Hepatocyte (in vitro differentiated cells): Measurements from ENCODE around the gene SLC26A11. TPM values are rescaled to one million over a fixed set of nuclear protein-coding genes. Genes with fewer than 3 reads are reported as not detected.

Experiments used
- DNase-seq: peaks from one replicate; pipeline ENCODE4 v3.0.0-alpha.2; 2016; ENCODE audit warnings: low spot score
- H2AFZ ChIP-seq: fragments of 200-600 bp; sonication (generic); 2 replicates; pipeline ENCODE4 v1.6.0; 2016; ENCODE audit warnings: antibody characterized with exemption, mild to moderate bottlenecking
- H3K27ac ChIP-seq: fragments of 200-600 bp; sonication (generic); 2 replicates; pipeline ENCODE4 v1.5.1; 2016; ENCODE audit warnings: mild to moderate bottlenecking
- H3K27me3 ChIP-seq: fragments of 200-600 bp; sonication (generic); 2 replicates; pipeline ENCODE4 v1.6.1; 2016
- H3K36me3 ChIP-seq: fragments of 200-600 bp; sonication (generic); replicated peaks from 2 replicates; pipeline ENCODE4 v1.5.1; 2016; ENCODE audit warnings: low read depth; ENCODE audit not compliant: insufficient read depth
- H3K4me1 ChIP-seq: fragments of 200-600 bp; sonication (generic); 2 replicates; pipeline ENCODE4 v1.5.1; 2016; ENCODE audit warnings: mild to moderate bottlenecking, moderate library complexity; ENCODE audit not compliant: insufficient read depth
- H3K4me2 ChIP-seq: fragments of 200-600 bp; sonication (generic); 2 replicates; pipeline ENCODE4 v1.6.0; 2016
- H3K4me3 ChIP-seq: fragments of 200-600 bp; sonication (generic); 2 replicates; pipeline ENCODE4 v1.5.1; 2016; ENCODE audit warnings: mild to moderate bottlenecking
- H3K79me2 ChIP-seq: fragments of 200-600 bp; sonication (generic); 2 replicates; pipeline ENCODE4 v1.6.0; 2017; ENCODE audit warnings: mild to moderate bottlenecking
- H3K9me2 ChIP-seq: fragments of 200-600 bp; sonication (generic); replicated peaks from 2 replicates; pipeline ENCODE4 v1.6.0; 2017; ENCODE audit warnings: mild to moderate bottlenecking; ENCODE audit not compliant: insufficient read depth
- H3K9me3 ChIP-seq: fragments of 200-600 bp; sonication (generic); 2 replicates; pipeline ENCODE4 v1.5.1; 2016; ENCODE audit warnings: low read depth, mild to moderate bottlenecking
- H4K20me1 ChIP-seq: fragments of 200-600 bp; sonication (generic); 2 replicates; pipeline ENCODE4 v1.6.0; 2016; ENCODE audit warnings: mild to moderate bottlenecking; ENCODE audit not compliant: insufficient read depth, poor library complexity, severe bottlenecking
- EZH2 ChIP-seq: fragments of 200-600 bp; sonication (generic); IDR thresholded peaks from 2 replicates; pipeline ENCODE4 v1.6.1; 2016; ENCODE audit warnings: antibody characterized with exemption, mild to moderate bottlenecking, borderline replicate concordance
- EZH2phosphoT487 ChIP-seq: fragments of 200-600 bp; sonication (generic); IDR thresholded peaks from one replicate; pipeline ENCODE4 v1.6.1; 2018; ENCODE audit warnings: antibody characterized with exemption, mild to moderate bottlenecking, low read depth, moderate library complexity; ENCODE audit not compliant: unreplicated experiment, severe bottlenecking
- WGBS: methylation state at CpG from one replicate; pipeline ENCODE4 v1.1.6; 2016; ENCODE audit warnings: low lambda C conversion rate; ENCODE audit errors: missing lambda C conversion rate; 5-methylcytosine and 5-hydroxymethylcytosine counted together
- polyA plus RNA-seq: library from polyadenylated mRNA; unstranded; fragments of >200 nt; fragmentation: Nextera tagmentation; extraction: Ambion mirVana; gene quantifications from 2 replicates; pipeline ENCODE4 v1.2.1, GENCODE V29; 2016
- total RNA-seq: library from RNA; depleted of rRNA; stranded (reverse); fragments of >200 nt; gene quantifications from 2 replicates; pipeline ENCODE4 v1.2.3, GENCODE V29; 2014
- TF ChIP-seq, protein P1 (sequence below): fragments of 200-600 bp; sonication (generic); IDR thresholded peaks from 2 replicates; pipeline ENCODE4 v1.5.1; 2016; ENCODE audit warnings: antibody characterized with exemption, mild to moderate bottlenecking; ENCODE audit not compliant: poor library complexity

The SLC26A11 gene
- total and polyA plus RNA-seq, 2 experiments from 2014 or later, result 17.5 to 24.9 TPM

DNA sequence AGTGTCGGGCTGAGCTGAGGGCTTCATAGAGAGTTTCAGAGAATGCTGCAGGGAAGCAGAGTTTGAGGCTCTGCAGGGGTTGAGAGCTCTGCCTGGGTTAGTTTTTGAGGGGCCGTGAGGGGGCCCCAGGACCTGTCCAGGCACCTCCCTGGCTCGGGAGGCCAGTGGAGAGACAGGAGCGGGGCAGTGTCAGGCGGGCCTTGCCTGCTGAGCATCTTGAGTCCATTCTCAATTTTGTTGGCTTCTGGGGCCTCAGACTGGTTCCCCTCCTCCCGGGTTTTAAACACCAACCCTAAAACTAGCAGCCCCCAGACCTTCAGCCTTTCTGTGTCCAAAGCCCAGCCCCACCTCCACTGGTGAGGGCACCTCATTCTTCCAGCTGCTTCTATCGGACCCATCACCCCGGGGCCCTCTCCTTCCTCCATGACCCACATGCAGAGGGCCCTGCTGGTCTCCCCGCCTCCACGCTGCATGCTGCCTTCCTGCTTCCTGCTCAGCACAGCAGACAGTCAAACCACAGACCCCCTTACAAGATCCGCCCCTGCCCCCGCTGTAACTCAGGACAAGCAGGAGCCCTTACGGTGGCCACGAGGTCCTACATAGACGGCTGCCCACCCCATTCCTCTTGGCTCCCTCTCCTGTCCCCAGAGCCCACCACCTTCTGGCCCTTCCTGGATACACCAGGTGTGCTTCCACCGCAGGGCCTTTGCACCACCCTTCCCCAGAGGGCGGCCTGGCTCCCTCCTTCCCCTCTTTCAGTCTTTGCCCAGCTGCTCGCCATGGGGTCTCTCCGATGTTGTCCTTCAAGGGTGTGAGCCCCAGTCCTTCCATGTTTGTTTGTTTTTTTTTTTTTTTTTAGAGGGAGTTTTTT is 44.2 kb downstream of the SLC26A11 start:
- WGBS, result 95% methylated on average over 19 of the region's 19 CpGs
- no peak for TF ChIP-seq EZH2
- TF ChIP-seq EZH2phosphoT487, result no peak
- TF ChIP-seq, protein P1, sequence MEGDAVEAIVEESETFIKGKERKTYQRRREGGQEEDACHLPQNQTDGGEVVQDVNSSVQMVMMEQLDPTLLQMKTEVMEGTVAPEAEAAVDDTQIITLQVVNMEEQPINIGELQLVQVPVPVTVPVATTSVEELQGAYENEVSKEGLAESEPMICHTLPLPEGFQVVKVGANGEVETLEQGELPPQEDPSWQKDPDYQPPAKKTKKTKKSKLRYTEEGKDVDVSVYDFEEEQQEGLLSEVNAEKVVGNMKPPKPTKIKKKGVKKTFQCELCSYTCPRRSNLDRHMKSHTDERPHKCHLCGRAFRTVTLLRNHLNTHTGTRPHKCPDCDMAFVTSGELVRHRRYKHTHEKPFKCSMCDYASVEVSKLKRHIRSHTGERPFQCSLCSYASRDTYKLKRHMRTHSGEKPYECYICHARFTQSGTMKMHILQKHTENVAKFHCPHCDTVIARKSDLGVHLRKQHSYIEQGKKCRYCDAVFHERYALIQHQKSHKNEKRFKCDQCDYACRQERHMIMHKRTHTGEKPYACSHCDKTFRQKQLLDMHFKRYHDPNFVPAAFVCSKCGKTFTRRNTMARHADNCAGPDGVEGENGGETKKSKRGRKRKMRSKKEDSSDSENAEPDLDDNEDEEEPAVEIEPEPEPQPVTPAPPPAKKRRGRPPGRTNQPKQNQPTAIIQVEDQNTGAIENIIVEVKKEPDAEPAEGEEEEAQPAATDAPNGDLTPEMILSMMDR, result no peak
- Histone ChIP-seq H3K79me2 (peaks cover 5% of the 10 kb centered on the region), H4K20me1 (peaks cover 2% of the 10 kb centered on the region), H3K4me3 (no peak overlapping the region), H3K9me3 (no peaks in the 10 kb centered on the region), H3K9me2 (no peaks in the 10 kb centered on the region), H3K4me2 (peak overlapping the region; percentile 98), H3K27ac (no peak overlapping the region), H3K4me1 (peaks cover 27% of the 10 kb centered on the region), H2AFZ (no peak overlapping the region), H3K27me3 (no peaks in the 10 kb centered on the region), H3K36me3 (no peaks in the 10 kb centered on the region)
- DNase-seq, result no peak

DNA sequence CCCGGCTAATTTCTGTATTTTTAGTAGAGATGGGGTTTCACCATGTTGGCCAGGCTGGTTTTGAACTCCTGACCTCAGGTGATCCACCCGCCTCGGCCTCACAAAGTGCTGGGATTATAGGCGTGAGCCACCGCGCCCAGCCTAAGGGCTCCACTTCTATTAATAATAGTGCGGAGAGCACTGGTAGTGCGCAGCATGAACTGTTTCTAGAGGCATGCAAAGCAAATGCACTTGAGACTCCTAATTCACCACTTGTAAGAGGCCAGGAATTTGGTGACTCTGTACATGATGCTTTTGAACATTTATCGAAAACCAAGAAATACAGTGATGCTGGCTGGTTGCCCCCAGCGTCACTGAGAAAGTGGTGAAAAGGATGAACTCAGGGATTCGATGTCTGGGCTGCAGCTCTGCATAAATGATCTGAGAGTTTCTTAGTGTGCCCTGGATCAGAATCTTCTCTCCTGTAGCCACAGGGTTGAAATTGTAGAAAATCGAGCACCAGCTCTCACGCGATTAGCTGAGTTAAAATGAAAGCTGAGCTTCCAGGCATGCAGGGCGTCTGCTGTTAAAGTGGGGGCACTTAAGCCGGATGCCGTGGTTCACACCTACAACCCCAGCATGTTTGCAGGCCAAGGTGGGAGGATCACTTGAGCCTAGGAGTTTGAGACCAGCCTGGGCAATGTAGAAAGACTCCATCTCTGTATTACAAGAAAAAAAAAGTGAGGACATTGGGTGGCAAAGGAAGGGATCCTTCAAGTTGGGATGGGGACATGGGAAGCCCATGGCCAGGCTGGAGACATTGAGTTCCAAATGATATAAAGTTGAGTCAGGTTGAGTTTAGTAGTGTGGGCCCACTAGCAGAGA is 45.2 kb downstream of the SLC26A11 start:
- Histone ChIP-seq H3K9me3 (no peaks in the 10 kb centered on the region), H3K79me2 (peaks cover 5% of the 10 kb centered on the region), H2AFZ (no peak overlapping the region), H3K4me2 (no peak overlapping the region), H3K36me3 (no peaks in the 10 kb centered on the region), H4K20me1 (peaks cover 2% of the 10 kb centered on the region), H3K4me3 (no peak overlapping the region), H3K27me3 (no peaks in the 10 kb centered on the region), H3K9me2 (no peaks in the 10 kb centered on the region), H3K27ac (no peak overlapping the region), H3K4me1 (peaks cover 23% of the 10 kb centered on the region)
- no peak for DNase-seq
- TF ChIP-seq, protein P1, result no peak
- TF ChIP-seq EZH2phosphoT487 (no peak), EZH2 (no peak)
- WGBS, result 98% methylated on average over 17 of the region's 17 CpGs

DNA sequence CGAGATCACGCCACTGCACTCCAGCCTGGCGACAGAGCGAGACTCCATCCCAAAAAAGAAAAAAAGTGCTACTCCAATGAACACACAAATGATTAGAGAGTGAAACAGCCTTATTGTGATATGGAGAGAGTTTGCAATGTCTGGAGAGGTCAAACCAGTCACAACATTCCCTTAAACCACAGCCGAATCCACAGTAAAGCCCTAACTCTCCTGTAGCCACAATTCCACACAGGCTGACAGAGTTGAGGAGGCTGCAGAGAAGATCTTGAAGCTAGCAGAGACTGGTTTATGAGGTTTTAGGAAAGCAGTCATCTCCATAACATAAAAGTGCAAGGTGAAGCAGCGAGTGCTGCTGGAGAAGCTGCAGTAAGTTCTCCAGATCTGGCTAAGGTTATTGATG is 47.2 kb downstream of the SLC26A11 start:
- Histone ChIP-seq H3K4me3 (no peak overlapping the region), H3K9me2 (no peaks in the 10 kb centered on the region), H3K27me3 (no peaks in the 10 kb centered on the region), H3K79me2 (no peaks in the 10 kb centered on the region), H3K4me2 (no peak overlapping the region), H2AFZ (no peak overlapping the region), H3K9me3 (no peaks in the 10 kb centered on the region), H3K4me1 (peaks cover 14% of the 10 kb centered on the region), H3K27ac (no peak overlapping the region), H4K20me1 (peaks cover 2% of the 10 kb centered on the region), H3K36me3 (no peaks in the 10 kb centered on the region)
- TF ChIP-seq EZH2 (no peak), EZH2phosphoT487 (no peak)
- TF ChIP-seq, protein P1, result no peak
- WGBS, result over 99% methylated on average over 6 of the region's 6 CpGs
- DNase-seq, result no peak
